ENCODE data around the gene CHRNA1.
"Not testable (repeated sequence)": the region's sequence is repeated elsewhere in the genome, so short reads cannot be mapped to it uniquely, and the experiment has no call there.

Gene CHRNA1

DNA sequence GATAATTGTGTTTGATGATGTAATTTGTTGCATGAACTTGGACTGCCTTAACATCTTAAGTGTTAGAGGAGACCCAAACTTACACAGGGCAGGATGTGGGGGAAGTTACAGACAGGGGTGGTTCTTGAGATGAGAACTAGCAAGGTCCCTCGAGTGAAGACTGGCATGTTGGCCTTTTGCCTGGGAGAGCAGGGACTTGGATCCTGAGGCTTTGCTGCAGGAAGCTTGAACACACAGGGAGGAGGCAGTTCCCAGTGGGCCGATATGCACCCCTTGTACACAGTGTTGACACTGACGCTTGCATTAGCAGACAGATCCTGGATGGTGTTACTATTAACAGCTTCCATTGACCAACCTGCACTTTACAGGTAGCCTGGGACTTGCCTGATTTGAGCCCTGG lies 47.5 kb downstream of the CHRNA1 start:
- no peak for DNase-seq (ENCODE audit: low read depth)

DNA sequence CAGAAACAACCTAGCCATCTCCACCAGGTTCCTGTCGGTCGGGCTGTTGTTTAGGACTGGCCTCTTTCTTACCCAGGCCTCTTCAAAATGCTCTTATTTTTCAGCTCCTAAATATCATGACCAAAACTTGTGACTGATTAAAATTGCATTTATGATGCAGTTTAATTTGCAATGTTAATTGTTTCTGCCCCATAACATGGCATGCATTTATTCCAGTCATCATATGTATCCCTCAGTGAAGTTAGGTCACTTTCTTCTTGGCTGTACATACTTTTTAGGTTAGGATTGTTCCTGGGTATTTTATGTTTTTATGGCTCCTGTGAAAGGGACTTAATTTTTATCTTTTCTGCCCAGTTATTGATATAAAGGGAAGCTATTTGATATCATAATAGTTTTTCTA lies 50.6 kb downstream of the CHRNA1 start:
- no peak for DNase-seq (ENCODE audit: low read depth)

DNA sequence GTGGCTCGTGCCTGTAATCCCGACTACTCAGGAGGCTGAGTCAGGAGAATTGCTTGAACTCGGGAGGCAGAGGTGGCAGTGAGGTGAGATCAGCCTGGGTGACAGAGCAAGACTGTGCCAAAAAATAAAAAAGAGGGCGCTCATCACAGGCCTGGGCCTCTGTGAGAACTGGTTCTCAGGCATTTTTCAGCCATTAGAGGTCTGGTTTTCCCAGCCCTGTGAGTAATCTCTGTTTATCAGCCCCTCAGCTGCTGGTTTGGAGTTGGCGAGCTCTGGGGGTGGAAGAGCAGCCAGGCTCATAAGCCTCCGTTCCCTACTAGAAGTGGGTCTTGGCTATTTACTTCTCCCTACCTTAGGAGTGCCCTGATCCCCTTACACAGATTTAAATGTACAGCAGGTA lies 53.1 kb downstream of the CHRNA1 start:
- DNase-seq (ENCODE audit: low read depth): no peak

DNA sequence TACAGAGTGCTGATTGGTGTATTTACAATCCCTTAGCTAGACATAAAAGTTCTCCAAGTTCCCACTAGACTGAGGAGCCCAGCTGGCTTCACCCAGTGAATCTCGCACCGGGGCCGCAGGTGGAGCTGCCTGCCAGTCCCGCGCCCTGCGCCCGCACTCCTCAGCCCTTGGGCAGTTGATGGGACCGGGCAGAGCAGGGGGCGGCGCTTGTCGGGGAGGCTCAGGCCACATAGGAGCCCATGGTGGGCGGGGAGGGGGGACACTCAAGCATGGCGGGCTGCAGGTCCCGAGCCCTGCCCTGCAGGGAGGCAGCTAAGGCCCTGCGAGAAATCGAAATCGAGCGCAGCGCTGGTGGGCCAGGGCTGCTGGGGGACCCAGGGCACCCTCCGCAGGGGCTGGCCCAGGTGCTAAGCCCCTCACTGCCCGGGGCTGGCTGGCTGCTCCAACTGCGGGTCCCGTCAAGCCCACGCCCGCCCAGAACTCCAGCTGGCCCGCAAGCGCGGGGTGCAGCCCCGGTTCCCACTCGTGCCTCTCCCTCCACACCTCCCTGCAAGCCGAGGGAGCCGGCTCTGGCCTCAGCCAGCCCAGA lies 54.8 kb downstream of the CHRNA1 start:
- not testable (repeated sequence) for DNase-seq (ENCODE audit: low read depth)

GRCh38 chr2:174708713-174709112 lies 55.6 kb downstream of the CHRNA1 start:
- no peak for DNase-seq (ENCODE audit: low read depth)

GRCh38 chr2:174705321-174705720 lies 59.0 kb downstream of the CHRNA1 start:
- DNase-seq (ENCODE audit: low read depth): no peak

DNA sequence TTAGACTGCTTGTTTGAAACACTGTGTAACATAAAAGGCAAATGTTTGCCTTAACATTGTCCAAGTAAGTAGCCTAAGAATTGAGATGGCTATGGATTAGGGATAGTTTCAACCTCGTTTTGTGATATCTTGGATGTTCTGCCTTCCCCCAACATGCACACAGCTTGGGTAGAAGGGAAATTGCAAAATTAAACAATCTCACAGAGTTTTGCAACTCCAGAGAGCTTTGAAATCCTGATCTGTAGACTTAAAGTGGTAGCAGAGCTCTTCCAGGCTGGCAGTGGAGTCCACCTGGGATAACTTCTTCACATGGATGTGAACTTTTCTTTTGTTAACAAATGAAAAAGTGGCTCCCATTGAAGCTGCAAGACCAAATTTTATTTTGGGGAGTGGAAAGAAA lies 59.6 kb downstream of the CHRNA1 start:
- no peak for DNase-seq (ENCODE audit: low read depth)

GRCh38 chr2:174704061-174704460 lies 60.2 kb downstream of the CHRNA1 start:
- DNase-seq (ENCODE audit: low read depth): no peak

DNA sequence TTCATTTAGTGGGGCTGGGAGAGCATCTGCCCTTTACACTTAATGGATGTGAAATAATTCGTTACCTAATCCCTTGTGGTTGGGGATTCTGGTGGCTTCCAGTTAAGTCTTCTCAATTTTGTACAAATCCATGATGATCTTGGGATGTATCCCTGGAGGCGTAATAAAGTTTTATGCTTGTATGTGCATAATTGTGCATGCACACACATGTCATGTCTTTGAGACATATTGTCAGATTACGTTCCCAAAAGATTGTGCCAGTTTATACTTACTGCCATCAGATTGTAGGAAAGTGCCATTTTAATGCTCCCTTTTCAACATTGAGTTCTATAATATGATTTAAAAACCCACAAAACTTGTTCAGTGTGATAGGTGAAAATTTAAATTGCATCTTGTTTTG lies 60.8 kb downstream of the CHRNA1 start:
- DNase-seq (ENCODE audit: low read depth): no peak

- no peak for DNase-seq (ENCODE audit: low read depth)
These were observed 61.7 kb downstream of the CHRNA1 start for GRCh38 chr2:174702541-174702940.

- DNase-seq (ENCODE audit: low read depth): no peak
These were observed 64.1 kb downstream of the CHRNA1 start for GRCh38 chr2:174699993-174700766.
